IMR-90 (cell line): ENCODE results near the gene GALR2.

Source experiments
- CTCF ChIP-seq: conservative IDR thresholded peaks from 2 replicates; pipeline ENCODE4 v1.5.1; 2012; ENCODE audit warnings: mild to moderate bottlenecking, low read depth, low read length, improper control_type of control experiment
- ELK1 ChIP-seq: fragments of 150-350 bp; IDR thresholded peaks from 2 replicates; pipeline ENCODE4 v1.6.1; 2016; ENCODE audit warnings: low read depth, mild to moderate bottlenecking, low read length, moderate library complexity, borderline replicate concordance
- FOS ChIP-seq: fragments of 150-350 bp; IDR thresholded peaks from 2 replicates; pipeline ENCODE4 v1.6.1; 2016; ENCODE audit warnings: low read depth, low read length
- MXI1 ChIP-seq: IDR thresholded peaks from 2 replicates; pipeline ENCODE4 v1.6.1; 2012; ENCODE audit warnings: low read depth, mild to moderate bottlenecking, low read length, moderate library complexity, borderline replicate concordance
- POLR2A ChIP-seq: IDR thresholded peaks from 2 replicates; pipeline ENCODE4 v1.6.1; 2012; ENCODE audit warnings: mild to moderate bottlenecking, low read depth, low read length
- RFX5 ChIP-seq: IDR thresholded peaks from 2 replicates; pipeline ENCODE4 v1.8.0; 2012; ENCODE audit warnings: low read depth, mild to moderate bottlenecking, low read length, moderate library complexity
- USF2 ChIP-seq: fragments of 150-350 bp; IDR thresholded peaks from 2 replicates; pipeline ENCODE4 v1.6.1; 2017; ENCODE audit warnings: mild to moderate bottlenecking, antibody characterized with exemption, low read length, low read depth

GRCh38 chr17:76094046-76094445, 19.5 kb downstream of the GALR2 start:
- TF ChIP-seq CTCF (no peak), POLR2A (no peak), ELK1 (no peak), USF2 (no peak), FOS (no peak), RFX5 (no peak), MXI1 (no peak)
